ENCODE data around the gene IGFBP7.
"Not testable (repeated sequence)": the region's sequence is repeated elsewhere in the genome, so short reads cannot be mapped to it uniquely, and the experiment has no call there.

IGFBP7 gene

DNA sequence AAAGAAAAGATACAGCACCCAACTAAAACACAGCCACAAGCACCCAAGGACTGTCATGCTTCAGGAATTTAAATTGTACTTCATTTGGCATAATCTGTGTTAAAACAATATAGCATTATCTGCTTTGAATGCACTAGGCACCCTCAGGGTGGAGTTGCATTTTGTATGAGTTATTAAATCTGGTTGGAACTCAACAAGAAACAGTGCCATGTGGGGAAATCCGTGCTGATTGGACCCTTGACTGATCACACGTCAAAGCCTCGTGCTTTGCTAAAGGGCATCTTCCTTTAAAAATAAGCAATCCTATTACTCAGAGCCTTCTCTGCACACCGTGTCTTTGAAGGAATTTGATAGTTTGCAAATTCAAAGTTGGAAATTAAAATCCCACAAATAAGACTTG, 35.4 kb downstream of the IGFBP7 start:
- DNase-seq (ENCODE audit: low read depth, low spot score) = no peak

- DNase-seq (ENCODE audit: low read depth, low spot score) = no peak
Observed at GRCh38 chr4:57073559-57073958, 36.6 kb downstream of the IGFBP7 start.

GRCh38 chr4:57071326-57071725, 38.9 kb downstream of the IGFBP7 start:
- no peak for DNase-seq (ENCODE audit: low read depth, low spot score)

- DNase-seq (ENCODE audit: low read depth, low spot score) = no peak
Observed at GRCh38 chr4:57070461-57070860, 39.7 kb downstream of the IGFBP7 start.

DNA sequence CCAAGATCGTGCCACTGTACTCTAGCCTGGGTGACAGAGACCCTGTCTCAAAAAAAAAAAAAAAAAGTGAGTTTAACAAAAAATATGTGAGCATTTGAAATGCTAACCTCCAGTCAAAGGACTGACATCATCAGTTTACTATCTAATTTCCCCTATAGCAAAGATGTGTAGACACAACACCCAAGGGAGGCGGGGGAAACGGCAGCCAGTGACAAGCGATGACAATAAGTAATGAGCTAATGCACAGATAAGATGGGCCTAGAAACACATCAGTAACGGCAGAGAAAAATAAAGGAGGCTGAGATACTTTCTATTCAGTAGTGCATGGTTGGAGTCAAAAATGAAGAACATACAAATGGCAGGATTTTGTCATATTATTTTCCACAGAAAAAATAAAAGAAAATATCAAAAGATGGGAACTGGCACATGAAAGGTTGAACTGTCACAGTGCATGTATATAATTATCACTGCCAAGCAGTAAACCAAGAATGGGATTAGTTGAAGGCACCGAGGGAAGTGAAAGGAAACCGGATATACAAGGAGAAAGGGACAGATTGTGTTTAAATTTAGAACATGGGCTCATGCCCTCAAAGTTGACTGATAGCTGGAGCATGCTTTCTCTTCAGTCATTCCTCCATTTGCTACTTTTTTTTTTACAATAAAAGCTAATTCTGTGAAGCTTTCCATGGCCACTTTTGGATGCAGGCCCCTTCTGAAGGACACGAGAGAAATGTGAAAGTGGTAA, 41.8 kb downstream of the IGFBP7 start:
- no peak for DNase-seq (ENCODE audit: low read depth, low spot score)

DNA sequence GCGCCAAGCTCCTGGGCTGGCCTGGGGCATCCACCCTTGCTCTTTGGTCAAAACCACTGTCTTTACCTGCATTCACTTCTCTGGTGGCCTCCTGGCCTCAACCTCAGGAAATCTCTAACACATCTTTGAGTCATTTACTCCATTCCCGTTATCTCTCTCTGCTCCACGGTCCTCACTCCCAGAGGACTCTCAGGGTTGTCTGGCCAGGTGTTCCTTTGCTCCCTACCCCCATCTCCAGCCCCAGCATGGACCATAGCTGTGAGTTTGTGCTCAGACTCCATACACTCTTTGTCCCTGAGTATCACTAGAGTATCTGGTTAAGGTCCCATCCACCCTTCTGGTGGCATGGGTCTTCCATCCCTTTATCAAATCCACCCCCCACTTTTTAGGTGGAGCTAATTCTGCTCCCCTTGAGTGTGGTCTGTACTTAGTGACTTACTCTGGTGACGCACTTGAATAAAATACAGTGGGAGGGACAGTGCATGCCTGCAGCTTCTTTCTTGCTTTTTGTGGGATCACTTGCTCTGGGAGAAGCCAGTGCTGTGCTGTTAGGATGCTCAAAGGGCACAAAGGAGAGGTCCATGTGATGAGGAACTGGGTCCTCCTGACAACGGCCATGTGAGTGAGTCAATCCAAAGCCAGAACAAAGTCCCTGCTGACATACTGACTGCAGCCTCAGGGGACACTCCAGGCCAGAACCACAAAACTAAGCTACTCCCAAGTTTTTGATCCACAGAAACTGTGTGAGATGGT, 44.3 kb downstream of the IGFBP7 start:
- no peak for DNase-seq (ENCODE audit: low read depth, low spot score)

DNA sequence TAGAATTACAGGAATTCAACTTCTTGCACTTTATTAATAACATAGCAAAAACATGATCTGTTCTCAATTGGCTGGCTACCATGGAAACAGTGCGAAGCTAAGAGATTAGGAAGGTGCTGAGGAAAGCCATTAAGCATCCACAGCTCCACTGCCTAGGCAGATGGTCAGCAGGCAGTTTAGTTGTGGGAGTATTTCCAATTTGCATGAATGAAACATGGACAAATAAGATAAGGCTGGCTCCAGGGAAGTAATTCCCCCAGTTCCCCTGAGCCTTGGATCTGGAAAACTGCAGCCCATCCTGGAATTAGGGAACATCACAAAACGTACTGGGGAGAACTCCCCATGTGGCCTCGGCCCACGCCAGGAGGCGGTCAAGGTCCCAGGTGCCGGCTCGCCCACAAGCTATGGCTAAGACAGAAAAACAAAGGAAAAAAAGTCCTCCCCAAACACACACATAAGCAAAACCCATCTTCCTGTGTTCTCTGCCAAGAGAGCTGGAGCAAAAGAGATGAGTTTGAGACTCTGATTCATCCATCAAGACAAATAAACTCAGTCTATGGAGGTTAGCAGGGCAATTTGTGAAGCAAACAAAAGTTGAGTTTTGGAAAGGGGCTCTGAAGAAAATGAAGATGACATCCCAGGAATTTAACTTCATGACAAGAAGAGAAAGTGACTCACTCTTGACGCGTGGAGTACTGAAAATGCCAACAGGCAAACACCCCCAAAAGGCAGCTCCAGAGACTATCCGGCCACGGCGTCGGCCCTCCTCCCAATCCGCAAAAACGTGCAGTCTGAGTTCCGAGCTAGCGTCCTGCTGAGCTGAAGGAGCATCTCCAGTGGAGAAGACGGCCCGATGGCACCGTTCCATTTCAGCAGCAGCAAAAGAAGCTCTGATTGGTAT, 45.1 kb downstream of the IGFBP7 start:
- no peak for DNase-seq (ENCODE audit: low read depth, low spot score)

GRCh38 chr4:57064120-57064519, 46.1 kb downstream of the IGFBP7 start:
- DNase-seq (ENCODE audit: low read depth, low spot score) = no peak

- no peak for DNase-seq (ENCODE audit: low read depth, low spot score)
Observed at GRCh38 chr4:57063518-57063917, 46.7 kb downstream of the IGFBP7 start.

DNA sequence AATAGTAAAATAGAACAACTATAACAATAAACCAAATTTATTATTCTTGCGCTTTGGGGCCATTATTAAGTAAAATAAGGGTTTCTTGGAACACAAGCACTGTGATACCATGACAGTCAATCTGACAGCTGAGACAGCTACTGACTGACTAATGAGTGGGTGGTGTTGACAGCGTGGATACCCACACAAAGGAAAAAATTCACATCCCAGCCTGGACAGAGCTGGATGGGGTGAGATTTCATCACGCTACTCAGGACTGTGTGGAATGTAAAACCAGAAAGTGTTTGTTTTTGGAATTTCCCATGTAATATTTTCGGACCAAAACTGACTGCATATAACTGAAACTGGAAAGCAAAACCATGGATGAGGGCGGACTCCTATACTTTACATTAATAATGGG, 48.8 kb downstream of the IGFBP7 start:
- DNase-seq (ENCODE audit: low read depth, low spot score) = no peak

- not testable (repeated sequence) for DNase-seq (ENCODE audit: low read depth, low spot score)
Observed at GRCh38 chr4:57060717-57061067, 49.5 kb downstream of the IGFBP7 start.

DNA sequence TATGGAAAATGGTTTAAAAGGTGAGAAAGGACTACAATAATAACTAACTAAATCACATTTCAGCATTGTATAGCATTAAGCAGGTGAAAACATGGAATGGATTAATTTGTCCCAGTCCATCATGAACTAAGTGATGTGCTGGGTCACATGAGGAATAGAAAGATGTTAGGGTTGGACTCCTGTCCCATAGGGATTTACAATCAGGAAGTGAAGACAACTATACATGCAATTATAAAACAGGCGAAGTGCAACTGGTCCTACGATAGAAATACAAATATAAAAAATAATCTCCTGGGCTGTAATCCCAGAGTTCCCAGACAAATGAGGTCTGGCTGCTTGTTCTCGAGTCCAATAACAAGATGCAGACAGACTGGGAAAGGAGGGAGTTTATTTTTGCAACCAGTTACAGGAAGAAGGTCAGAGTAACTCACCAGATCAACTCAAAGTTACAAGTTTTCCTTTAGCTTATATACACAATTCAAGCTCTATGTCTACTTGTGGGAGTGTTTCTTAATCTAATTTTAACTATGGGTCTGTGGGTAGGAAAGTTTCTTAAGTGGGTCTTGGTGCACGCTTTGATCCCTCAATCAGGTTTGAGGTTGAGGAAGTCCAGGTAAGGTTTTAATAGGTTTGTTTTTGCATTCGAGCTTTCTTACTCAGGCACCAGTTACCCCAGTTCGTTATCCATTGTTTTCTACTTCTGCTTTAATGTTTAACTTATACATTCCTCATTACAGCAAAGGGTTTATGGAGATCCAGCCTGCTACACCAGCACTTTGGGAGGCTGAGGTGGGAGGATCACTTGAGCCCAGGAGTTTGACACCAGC, 50.1 kb downstream of the IGFBP7 start:
- no peak for DNase-seq (ENCODE audit: low read depth, low spot score)

DNA sequence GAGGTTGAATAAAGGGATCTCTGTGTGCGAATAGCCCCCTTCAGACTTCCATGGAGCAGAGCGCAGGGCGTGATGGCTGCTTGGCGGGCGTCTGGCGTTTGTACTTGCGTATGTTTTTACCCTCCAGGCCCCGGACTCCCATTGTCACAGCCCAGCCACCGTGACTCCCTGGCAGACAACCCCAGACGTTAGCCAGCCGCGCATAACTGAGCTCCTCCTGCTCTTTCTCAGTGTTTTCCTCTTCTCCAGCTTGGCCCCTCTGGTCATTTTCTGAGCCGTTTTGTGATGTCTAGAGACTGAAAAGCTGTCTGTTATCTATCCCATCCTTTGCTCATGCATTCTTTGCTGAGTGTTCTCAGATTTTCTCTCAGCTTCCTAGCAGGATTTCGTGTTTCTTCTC, 54.3 kb downstream of the IGFBP7 start:
- DNase-seq (ENCODE audit: low read depth, low spot score) = no peak

- no peak for DNase-seq (ENCODE audit: low read depth, low spot score)
Observed at GRCh38 chr4:57053508-57053907, 56.7 kb downstream of the IGFBP7 start.

DNA sequence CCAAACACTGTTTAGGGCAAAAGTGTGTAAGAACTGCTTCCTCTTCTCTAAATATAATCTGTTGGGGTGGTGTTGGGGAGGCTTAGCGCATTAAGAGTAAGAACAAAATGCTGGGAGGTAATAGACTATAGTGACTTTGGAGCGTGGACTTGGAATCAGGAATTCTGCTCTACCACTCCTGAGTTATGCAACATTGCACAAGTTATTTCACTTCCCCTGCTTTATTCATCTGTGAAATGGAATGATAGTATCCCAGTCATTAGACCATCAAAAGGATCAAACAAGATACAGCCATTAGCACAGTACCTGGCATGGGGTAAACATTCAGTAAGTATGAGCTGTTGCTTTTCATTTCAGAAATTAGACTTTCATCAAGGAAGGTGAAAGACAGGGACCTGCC, 58.7 kb downstream of the IGFBP7 start:
- DNase-seq (ENCODE audit: low read depth, low spot score) = no peak

DNA sequence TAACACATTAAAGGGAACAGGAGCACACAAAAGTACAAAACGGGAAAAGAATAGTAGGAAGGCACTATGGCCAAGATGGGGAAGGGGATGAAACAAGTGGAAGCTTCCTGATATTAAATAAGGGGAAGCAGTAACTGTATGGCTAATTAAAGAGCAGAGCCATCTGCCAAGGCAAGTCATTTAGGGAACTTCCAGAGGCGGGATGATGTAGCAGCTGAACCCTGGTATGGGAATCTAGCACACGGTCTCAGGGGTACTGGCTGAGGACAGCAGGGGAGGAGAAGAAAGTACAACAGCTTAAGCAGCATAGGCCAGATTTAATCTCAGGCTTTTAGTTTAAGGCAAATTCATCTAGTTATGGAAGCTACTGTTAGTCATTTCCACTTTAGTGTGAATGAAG, 59.1 kb downstream of the IGFBP7 start:
- DNase-seq (ENCODE audit: low read depth, low spot score) = no peak

GRCh38 chr4:57048590-57049304, 61.4 kb downstream of the IGFBP7 start:
- no peak for DNase-seq (ENCODE audit: low read depth, low spot score)

DNA sequence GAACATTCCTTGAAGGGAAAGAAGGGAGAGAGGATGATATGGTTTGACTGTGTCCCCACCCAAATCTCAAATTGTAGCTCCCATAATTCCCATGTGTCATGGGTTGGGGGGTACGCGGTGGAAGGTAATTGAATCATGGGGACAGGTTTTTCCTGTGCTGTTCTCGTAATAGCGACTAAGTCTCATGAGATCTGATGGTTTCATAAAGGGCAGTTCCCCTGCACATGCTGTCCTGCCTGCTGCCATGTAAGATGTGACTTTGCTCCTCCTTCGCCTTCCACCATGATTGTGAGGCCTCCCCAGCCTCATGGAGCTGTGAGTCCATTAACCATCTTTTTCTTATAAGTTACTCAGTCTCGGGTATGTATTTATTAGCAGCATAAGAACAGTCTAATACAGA, 63.1 kb downstream of the IGFBP7 start:
- DNase-seq (ENCODE audit: low read depth, low spot score) = not testable (repeated sequence)

GRCh38 chr4:57044996-57045395, 65.2 kb downstream of the IGFBP7 start:
- no peak for DNase-seq (ENCODE audit: low read depth, low spot score)

DNA sequence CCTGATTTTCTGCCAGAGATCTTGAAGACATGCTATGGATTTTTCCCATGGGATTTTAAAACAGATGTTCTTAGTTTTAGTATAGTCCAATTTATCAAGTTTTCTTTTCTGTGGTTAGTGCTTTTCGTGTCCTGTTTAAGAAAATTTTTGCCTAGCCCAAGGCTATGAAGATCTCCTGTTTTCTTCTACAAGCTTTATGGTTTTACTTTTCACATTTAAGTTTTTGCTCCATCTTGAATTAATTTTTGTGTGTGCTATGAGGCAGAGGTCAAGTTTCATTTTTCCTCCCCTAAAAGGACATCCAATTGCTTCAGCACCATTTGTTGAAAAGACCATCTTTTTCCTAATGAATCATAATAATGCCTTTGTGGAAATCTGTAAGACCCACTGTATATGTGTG, 65.9 kb downstream of the IGFBP7 start:
- no peak for DNase-seq (ENCODE audit: low read depth, low spot score)
